Medulla oblongata (tissue), 1 donor: Measurements from ENCODE around the gene IFFO2.
"Not testable (repeated sequence)": the region's sequence is repeated elsewhere in the genome, so short reads cannot be mapped to it uniquely, and the experiment has no call there.

Experiments used
- DNase-seq: peaks from one replicate; pipeline ENCODE4 v3.0.0-alpha.2; 2015; ENCODE audit errors: extremely low spot score

Gene IFFO2

GRCh38 chr1:18875107-18875795 lies 81.2 kb downstream of the IFFO2 start:
- DNase-seq, result peak; percentile 85

GRCh38 chr1:18874600-18874999 lies 81.9 kb downstream of the IFFO2 start:
- DNase-seq, result no peak

- no peak for DNase-seq
Measured at GRCh38 chr1:18874036-18874435, 82.4 kb downstream of the IFFO2 start.

- DNase-seq, result no peak
Measured at GRCh38 chr1:18872071-18872611, 84.3 kb downstream of the IFFO2 start.

- DNase-seq, result no peak
Measured at GRCh38 chr1:18871401-18872070, 84.9 kb downstream of the IFFO2 start.

GRCh38 chr1:18870957-18871356 lies 85.5 kb downstream of the IFFO2 start:
- DNase-seq, result no peak

- not testable (repeated sequence) for DNase-seq
Measured at GRCh38 chr1:18870595-18870865, 85.9 kb downstream of the IFFO2 start.

- no peak for DNase-seq
Measured at GRCh38 chr1:18869847-18870594, 86.5 kb downstream of the IFFO2 start.

- peak; percentile 43 for DNase-seq
Measured at GRCh38 chr1:18868801-18869424, 87.6 kb downstream of the IFFO2 start.

GRCh38 chr1:18868354-18868753 lies 88.1 kb downstream of the IFFO2 start:
- no peak for DNase-seq

- DNase-seq, result no peak
Measured at GRCh38 chr1:18866846-18867245, 89.6 kb downstream of the IFFO2 start.

GRCh38 chr1:18866314-18866713 lies 90.2 kb downstream of the IFFO2 start:
- no peak for DNase-seq

GRCh38 chr1:18865176-18865575 lies 91.3 kb downstream of the IFFO2 start:
- no peak for DNase-seq

- DNase-seq, result no peak
Measured at GRCh38 chr1:18861590-18861989, 94.9 kb downstream of the IFFO2 start.

- DNase-seq, result no peak
Measured at GRCh38 chr1:18861082-18861481, 95.4 kb downstream of the IFFO2 start.

GRCh38 chr1:18859560-18859959 lies 96.9 kb downstream of the IFFO2 start, which contains the start of gene TAS1R2:
Gene TAS1R2 (minus strand): TSS chr1:18859660. CDS start chr1:18859660, 0 bp downstream.
- no peak for DNase-seq

- DNase-seq, result no peak
Measured at GRCh38 chr1:18858070-18858688, 98.3 kb downstream of the IFFO2 start.

- DNase-seq, result no peak
Measured at GRCh38 chr1:18856435-18856834, 100.0 kb downstream of the IFFO2 start.

GRCh38 chr1:18855573-18855972 lies 100.9 kb downstream of the IFFO2 start:
- DNase-seq, result no peak

- DNase-seq, result no peak
Measured at GRCh38 chr1:18854331-18855025, 102.0 kb downstream of the IFFO2 start.
